GM19452 (cell line): ENCODE measurements around the gene CEP152.
A peak's percentile ranks its signal among the peaks of the same experiment; 100 is the strongest.
"Not testable (repeated sequence)": the region's sequence is repeated elsewhere in the genome, so short reads cannot be mapped to it uniquely, and the experiment has no call there.

Experiments
- ATAC-seq: cut with Tn5 transposase; IDR thresholded peaks from one replicate; pipeline ENCODE4 v1.9.1; 2021; ENCODE audit not compliant: unreplicated experiment

CEP152 gene

GRCh38 chr15:48811325-48811958 is 573 bp upstream of the CEP152 start:
- ATAC-seq, result no peak

- no peak for ATAC-seq
These were observed 4.7 kb downstream of the CEP152 start for GRCh38 chr15:48806151-48806550.

DNA sequence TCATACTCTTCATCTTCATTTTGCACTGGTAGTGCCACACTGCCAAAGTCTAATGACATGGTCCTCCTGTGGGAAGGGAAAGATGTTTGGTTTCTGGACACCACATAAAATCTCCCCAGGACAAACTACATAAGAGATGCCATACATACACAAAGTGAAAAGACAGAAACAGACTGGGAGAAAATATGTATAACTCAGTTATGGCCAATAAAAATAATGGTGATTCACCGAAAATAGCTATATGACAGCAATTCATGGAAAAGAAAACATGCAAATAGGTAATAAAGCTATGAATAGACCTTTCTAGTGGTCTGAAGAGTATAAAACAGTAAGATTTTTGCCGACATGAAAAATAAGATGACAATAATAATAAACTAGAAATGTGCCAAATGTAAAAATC is 5.3 kb downstream of the CEP152 start:
- no peak for ATAC-seq

DNA sequence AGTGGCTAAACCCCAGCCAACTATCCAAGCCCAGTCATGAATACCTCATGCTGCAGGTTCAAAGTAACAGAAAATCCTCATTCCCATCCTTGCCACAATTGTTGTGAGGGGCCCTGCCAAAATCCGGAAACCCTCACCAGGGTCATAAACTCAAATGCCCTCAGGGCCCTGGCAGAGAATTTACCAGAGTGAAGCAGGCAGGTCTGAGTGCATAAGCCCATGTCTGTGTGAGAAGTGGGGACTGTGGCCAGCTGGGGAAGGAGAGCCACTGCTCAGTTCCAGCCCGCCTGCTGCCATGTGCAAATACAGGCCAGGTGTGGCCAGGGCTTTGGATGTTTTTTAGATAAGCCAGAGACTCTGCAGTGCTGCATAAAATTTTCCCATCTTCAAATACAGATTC is 7.0 kb downstream of the CEP152 start:
- ATAC-seq, result no peak

DNA sequence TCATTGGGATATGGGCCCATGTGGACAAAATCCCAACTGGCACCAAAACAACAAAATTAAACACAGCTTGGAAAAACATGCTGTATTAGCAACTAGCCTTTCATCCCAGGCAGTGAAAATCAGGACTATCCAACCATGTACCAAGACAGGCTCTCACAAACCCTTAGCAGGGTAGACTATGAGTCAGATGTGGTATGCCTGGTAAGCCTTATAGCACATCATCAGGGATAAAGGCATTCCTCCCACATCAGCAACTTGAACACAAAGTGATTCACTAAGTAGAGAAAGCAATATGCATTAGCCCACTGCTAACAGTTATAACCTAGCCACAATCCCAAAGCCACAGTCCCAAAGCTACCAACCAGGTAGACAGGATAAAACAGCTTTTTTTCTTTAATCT is 8.0 kb downstream of the CEP152 start:
- no peak for ATAC-seq

DNA sequence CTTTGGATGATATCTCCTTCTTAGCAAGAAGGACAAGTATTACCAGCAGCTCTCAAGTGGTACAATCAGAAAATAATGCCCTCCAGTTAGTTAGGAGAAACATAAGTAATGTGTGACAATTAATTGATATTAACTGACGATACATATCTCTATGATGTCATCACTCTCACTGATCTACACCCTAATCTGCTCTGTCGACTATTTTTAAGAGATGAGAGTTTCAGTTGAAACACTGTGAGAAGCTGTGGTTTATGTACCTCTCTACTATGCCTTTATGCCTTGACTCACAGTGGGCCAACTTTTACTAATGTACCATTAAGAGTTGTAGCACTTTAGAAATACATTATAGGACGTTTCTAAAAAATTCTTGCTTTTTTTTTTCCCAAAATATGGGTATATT is 8.6 kb downstream of the CEP152 start:
- ATAC-seq, result no peak

GRCh38 chr15:48800811-48801455 is 9.9 kb downstream of the CEP152 start:
- no peak for ATAC-seq

GRCh38 chr15:48800245-48800644 is 10.6 kb downstream of the CEP152 start:
- ATAC-seq, result no peak

- no peak for ATAC-seq
These were observed 12.6 kb downstream of the CEP152 start for GRCh38 chr15:48798319-48798718.

DNA sequence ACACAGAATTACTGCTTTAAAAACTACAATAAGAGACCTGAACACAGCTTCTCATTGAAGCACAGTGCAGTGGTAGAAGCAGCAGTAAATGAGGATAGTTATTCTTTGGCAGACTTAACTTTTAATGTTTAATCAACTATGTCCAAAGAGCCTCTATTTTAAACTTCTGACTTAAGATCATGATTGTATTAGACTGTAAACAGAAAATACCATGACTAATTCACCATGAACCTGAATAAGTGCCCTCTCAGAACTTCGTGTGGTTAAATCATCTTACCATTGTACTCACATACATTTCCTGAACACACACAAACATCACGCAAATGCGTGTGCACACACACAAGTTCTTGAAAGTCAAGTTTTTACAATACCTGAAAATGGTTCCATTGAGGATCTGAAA is 13.9 kb downstream of the CEP152 start:
- ATAC-seq, result peak; percentile 60

DNA sequence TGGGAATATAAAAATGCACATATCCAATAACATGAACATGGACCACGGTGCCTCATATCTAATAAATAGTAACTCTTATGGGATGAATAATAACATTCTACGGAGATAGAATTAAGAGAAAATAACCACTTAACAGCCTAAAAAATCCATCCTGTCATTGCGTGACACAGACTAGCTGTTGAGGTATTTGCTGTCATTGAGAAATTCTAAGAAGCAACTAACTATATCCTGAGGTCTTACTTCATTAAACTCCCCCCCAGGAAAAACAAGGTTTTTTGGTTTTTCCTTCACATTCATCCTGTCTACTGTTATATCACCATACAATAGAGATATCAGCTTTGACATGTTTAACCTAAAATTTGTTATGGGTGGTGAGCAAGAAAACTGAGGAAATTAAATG is 14.3 kb downstream of the CEP152 start:
- no peak for ATAC-seq

- no peak for ATAC-seq
These were observed 15.0 kb downstream of the CEP152 start for GRCh38 chr15:48795901-48796300.

- peak; percentile 86 for ATAC-seq
These were observed 16.2 kb downstream of the CEP152 start for GRCh38 chr15:48794697-48795134.

GRCh38 chr15:48792408-48792807 is 18.5 kb downstream of the CEP152 start:
- no peak for ATAC-seq

GRCh38 chr15:48790466-48791115 is 20.3 kb downstream of the CEP152 start:
- ATAC-seq, result not testable (repeated sequence)

DNA sequence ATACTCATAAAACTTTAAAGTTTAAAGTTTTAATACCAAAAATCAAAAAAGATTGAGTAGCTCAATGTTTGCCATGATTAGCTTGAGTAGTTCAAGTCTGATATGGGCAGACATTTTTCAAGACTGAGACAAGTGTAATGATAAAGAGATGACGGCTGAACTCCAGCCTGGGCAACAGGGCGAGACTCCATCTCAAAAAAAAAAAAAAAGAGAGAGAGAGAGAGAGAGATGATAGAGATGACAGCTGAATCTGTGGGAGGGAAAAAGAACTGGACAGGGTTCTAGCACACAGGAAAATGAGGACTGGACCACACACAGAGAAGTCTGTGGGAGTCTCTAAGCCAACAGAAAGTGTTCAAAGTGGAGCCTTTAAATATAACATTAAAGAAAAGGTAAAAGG is 25.2 kb downstream of the CEP152 start:
- ATAC-seq, result no peak

- ATAC-seq, result no peak
These were observed 25.7 kb downstream of the CEP152 start for GRCh38 chr15:48785195-48785594.

DNA sequence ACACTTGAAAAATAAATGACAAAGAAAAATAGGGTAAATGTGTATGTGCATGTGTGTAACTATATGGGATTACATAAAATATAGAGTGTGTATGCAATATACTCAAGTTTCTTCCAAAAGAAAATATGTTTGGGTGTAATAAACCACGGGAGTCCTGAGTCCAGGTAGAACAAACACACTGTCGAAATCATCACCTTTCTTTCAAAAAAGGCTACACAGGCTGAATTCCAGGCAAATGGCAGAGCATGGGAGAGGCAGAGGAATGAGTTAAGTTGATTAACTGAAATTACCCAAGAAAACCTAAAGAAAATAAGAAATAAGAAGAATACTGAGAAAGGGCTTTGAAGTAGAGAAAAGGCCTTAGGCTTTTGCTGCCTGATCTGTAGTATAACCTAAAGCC is 26.1 kb downstream of the CEP152 start:
- ATAC-seq, result no peak

DNA sequence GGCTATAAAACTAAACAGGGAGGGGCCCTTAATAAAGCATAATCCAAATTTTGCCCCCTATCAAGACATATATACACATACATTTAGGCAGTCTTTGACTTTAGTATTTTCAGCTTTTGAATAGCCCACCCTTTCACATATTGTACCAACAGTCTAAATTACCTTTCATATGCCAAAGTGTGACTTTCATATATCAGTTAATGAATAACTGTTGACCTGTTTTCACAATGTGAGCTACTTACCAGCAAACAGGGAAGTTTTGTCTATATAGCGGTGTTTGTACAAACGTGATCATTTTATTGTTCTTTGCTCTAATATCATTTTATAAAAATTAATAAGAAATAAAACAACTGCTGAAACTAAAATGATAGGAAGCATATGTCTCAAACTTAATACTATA is 28.0 kb downstream of the CEP152 start:
- no peak for ATAC-seq

- ATAC-seq, result no peak
These were observed 29.3 kb downstream of the CEP152 start for GRCh38 chr15:48781481-48782081.

DNA sequence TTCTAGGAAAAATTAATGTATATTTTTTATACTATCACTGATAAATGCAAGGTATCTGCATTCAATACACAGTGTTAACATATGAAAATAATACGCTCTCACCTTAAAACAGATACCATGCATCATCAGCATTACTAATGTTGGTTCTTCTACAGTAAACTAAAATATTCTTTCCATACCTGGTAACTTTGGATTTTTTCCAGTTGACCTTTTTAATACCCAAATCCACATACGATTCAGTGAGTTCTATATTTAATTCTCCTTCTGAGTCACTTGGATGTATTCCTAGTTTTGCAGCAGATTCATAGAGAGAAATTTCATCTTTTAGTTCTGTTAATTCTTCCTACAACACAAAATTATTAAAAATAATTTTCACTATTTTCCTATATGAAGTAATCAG is 29.9 kb downstream of the CEP152 start:
- no peak for ATAC-seq

DNA sequence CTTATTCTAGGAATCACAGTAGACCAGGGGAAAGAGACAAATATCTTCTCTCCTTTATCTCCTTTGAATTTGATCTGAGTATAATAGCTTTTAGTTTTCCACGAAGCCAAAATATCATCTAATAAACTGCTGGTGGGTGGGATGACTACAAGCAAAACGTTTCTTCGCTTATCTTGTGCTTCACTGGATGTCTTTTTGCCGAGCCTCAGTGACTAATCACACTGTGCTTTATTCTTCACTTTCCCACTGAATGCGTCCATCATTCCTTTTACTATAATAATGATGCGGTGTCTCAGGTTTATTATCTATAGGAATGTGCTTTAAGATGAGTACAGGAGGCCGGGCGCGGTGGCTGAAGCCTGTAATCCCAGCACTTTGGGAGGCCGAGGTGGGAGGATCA is 32.5 kb downstream of the CEP152 start:
- no peak for ATAC-seq
